Keratinocyte (primary cell): ENCODE results near the gene RNF44.

Experiments
- CTCF ChIP-seq, 3 experiments: IDR thresholded peaks in 1 of 3; conservative IDR thresholded peaks in 1 of 3; optimal IDR thresholded peaks in 1 of 3; 2 replicates in 2 of 3; 3 replicates in 1 of 3; pipeline versions ENCODE3 to v1.5.1; 2011; ENCODE audit warnings: low read length in 3 of 3, mild to moderate bottlenecking in 3 of 3, moderate library complexity in 2 of 3, control low read depth in 1 of 3, inconsistent platforms in 1 of 3; ENCODE audit not compliant: insufficient read depth in 2 of 3; ENCODE audit errors: extremely low read depth in 1 of 3
- EZH2 ChIP-seq: IDR thresholded peaks from one replicate; pipeline ENCODE4 v1.6.1; 2012; ENCODE audit warnings: inconsistent platforms, mild to moderate bottlenecking, low read length, moderate library complexity

- TF ChIP-seq CTCF (optimal IDR thresholded peaks at IDR 0.05 in 1 of 3, IDR thresholded peaks at IDR 0.05 in 1 of 3, conservative IDR thresholded peaks at IDR 0.05 in 1 of 3; ENCODE audit: extremely low read depth in 1 of 3, insufficient read depth in 2 of 3, low read length in 3 of 3) (no peak), EZH2 (no peak)
These were observed 15.9 kb downstream of the RNF44 start for GRCh38 chr5:176521286-176521685.
